HCT116 (cell line): ENCODE data around the gene BEGAIN. TPM values are rescaled to one million over a fixed set of nuclear protein-coding genes. Genes with fewer than 3 reads are reported as not detected.

ENCODE experiments used
- ATAC-seq: fragments of 200-7000 bp; cut with Tn5 transposase; 2 replicates; pipeline ENCODE4 v1.9.1; 2020; ENCODE audit warnings: mild to moderate bottlenecking, moderate library complexity
- BruUV-seq: library from RNA; stranded (reverse); fragments of 400-500 nt; replicated peaks from 2 replicates; lab custom pipeline; 2021; lab: Mats Ljungman, UMichigan
- CTCF ChIA-PET: fragments of 300-600 bp; sonication (Branson Sonifier 250); formaldehyde crosslinking; loops from one replicate; lab custom pipeline; 2021; ENCODE audit warnings: antibody characterized with exemption; lab: Charles Lee
- POLR2A ChIA-PET: fragments of 300-600, 350-600 bp; sonication (Branson Sonifier 250); formaldehyde crosslinking; loops from one replicate; lab custom pipeline; 2021; ENCODE audit warnings: antibody characterized with exemption; lab: Charles Lee
- RAD21 ChIA-PET, 2 experiments: fragments of 300-600 bp; sonication (Branson Sonifier 250); formaldehyde crosslinking; loops; one replicate each; lab custom pipeline; 2023; ENCODE audit warnings: low total read pairs in 2 of 2; ENCODE audit not compliant: uncharacterized antibody in 2 of 2, unreplicated experiment in 2 of 2, low non-redundant PET in 1 of 2; lab: Charles Lee
- DNase-seq: peaks from one replicate; pipeline ENCODE4 v3.0.0-alpha.2; 2010; ENCODE audit warnings: low read depth, low spot score
- H2AFZ ChIP-seq: fragments of 200-600 bp; shearing (Covaris generic), sonication (generic); 2 replicates; pipeline ENCODE4 v1.6.1; 2017; ENCODE audit warnings: low read depth, mixed run types, mixed read lengths, antibody characterized with exemption, low read length; ENCODE audit not compliant: poor library complexity, severe bottlenecking
- H3K27ac ChIP-seq: 2 replicates; pipeline ENCODE4 v1.5.1; 2012; ENCODE audit warnings: low read depth, low read length
- H3K27me3 ChIP-seq: fragments of 200-600 bp; sonication (generic); 2 replicates; pipeline ENCODE4 v1.6.1; 2016; ENCODE audit warnings: mixed run types, low read length, mixed read lengths; ENCODE audit not compliant: insufficient read depth
- H3K36me3 ChIP-seq, 2 experiments: fragments of 200-500 bp in 1 of 2; fragments of 200-600 bp in 1 of 2; sonication (Bioruptor generic) in 1 of 2; sonication (generic) in 1 of 2; 2 replicates each; pipeline versions ENCODE4 v1.5.1 to v1.6.1; 2014 to 2016; ENCODE audit warnings: low read length in 2 of 2, inconsistent platforms in 1 of 2, mixed read lengths in 1 of 2, mixed run types in 1 of 2; ENCODE audit not compliant: insufficient read depth in 2 of 2, control insufficient read depth in 1 of 2
- H3K4me1 ChIP-seq, 2 experiments: fragments of 200-600 bp in 1 of 2; sonication (generic) in 1 of 2; 2 replicates each; pipeline versions ENCODE4 v1.5.1 to v1.6.1; 2012 to 2017; ENCODE audit warnings: low read length in 2 of 2, inconsistent platforms in 1 of 2, mild to moderate bottlenecking in 1 of 2, mixed read lengths in 1 of 2, mixed run types in 1 of 2, moderate library complexity in 1 of 2; ENCODE audit not compliant: insufficient read depth in 2 of 2, control insufficient read depth in 1 of 2
- H3K4me2 ChIP-seq: fragments of 200-600 bp; sonication (generic); 2 replicates; pipeline ENCODE4 v1.6.1; 2017; ENCODE audit warnings: mixed run types, low read length, mixed read lengths
- H3K4me3 ChIP-seq, 2 experiments: fragments of 200-600 bp in 1 of 2; sonication (generic) in 1 of 2; replicated peaks in 1 of 2; 2 replicates each; pipeline ENCODE4 v1.5.1; 2011 to 2016; ENCODE audit warnings: low read length in 2 of 2, control low read depth in 1 of 2, low read depth in 1 of 2, mild to moderate bottlenecking in 1 of 2, mixed read lengths in 1 of 2, mixed run types in 1 of 2
- H3K79me2 ChIP-seq: fragments of 200-600 bp; sonication (generic); 2 replicates; pipeline ENCODE4 v1.6.1; 2017; ENCODE audit warnings: mild to moderate bottlenecking, mixed run types, low read length, moderate library complexity, mixed read lengths; ENCODE audit not compliant: insufficient read depth
- H3K9ac ChIP-seq: fragments of 200-600 bp; sonication (generic); 2 replicates; pipeline ENCODE4 v1.6.1; 2016; ENCODE audit warnings: low read length, mixed read lengths
- H3K9me2 ChIP-seq: fragments of 200-600 bp; sonication (generic), shearing (Covaris generic); 2 replicates; pipeline ENCODE4 v1.6.1; 2017; ENCODE audit warnings: mixed run types, mild to moderate bottlenecking, moderate library complexity; ENCODE audit not compliant: insufficient read depth
- H3K9me3 ChIP-seq, 2 experiments: fragments of 200-500 bp in 1 of 2; fragments of 200-600 bp in 1 of 2; sonication (Bioruptor generic) in 1 of 2; sonication (generic) in 1 of 2; 2 replicates each; pipeline ENCODE4 v1.6.1; 2014 to 2017; ENCODE audit warnings: low read length in 2 of 2, mixed read lengths in 2 of 2, inconsistent platforms in 1 of 2, low read depth in 1 of 2, mild to moderate bottlenecking in 1 of 2, mixed run types in 1 of 2, moderate library complexity in 1 of 2; ENCODE audit not compliant: control insufficient read depth in 1 of 2, insufficient read depth in 1 of 2
- H4K20me1 ChIP-seq: fragments of 200-600 bp; sonication (generic), shearing (Covaris generic); 2 replicates; pipeline ENCODE4 v1.6.1; 2017; ENCODE audit warnings: mixed run types, mild to moderate bottlenecking, moderate library complexity; ENCODE audit not compliant: insufficient read depth
- CBX3 ChIP-seq: IDR thresholded peaks from 2 replicates; pipeline ENCODE4 v1.6.1; 2012; ENCODE audit warnings: low read depth
- EGR1 ChIP-seq: IDR thresholded peaks from 2 replicates; pipeline ENCODE4 v1.6.1; 2012; ENCODE audit warnings: low read depth
- ELF1 ChIP-seq: IDR thresholded peaks from 2 replicates; pipeline ENCODE4 v1.6.1; 2012; ENCODE audit warnings: low read depth, borderline replicate concordance
- FOSL1 ChIP-seq: IDR thresholded peaks from 2 replicates; pipeline ENCODE4 v1.6.1; 2012; ENCODE audit warnings: low read depth
- JUND ChIP-seq: IDR thresholded peaks from 2 replicates; pipeline ENCODE4 v1.6.1; 2012
- POLR2A ChIP-seq: IDR thresholded peaks from 2 replicates; pipeline ENCODE4 v1.7.0; 2011; ENCODE audit warnings: borderline replicate concordance; ENCODE audit not compliant: insufficient read depth, insufficient read length; ENCODE audit errors: extremely low read depth
- POLR2AphosphoS5 ChIP-seq: IDR thresholded peaks from 2 replicates; pipeline ENCODE4 v1.6.1; 2011; ENCODE audit warnings: mild to moderate bottlenecking, low read depth, low read length, moderate library complexity
- RAD21 ChIP-seq: IDR thresholded peaks from 2 replicates; pipeline ENCODE4 v1.6.1; 2012; ENCODE audit warnings: low read depth, mild to moderate bottlenecking
- SIN3A ChIP-seq: IDR thresholded peaks from 2 replicates; pipeline ENCODE4 v1.6.1; 2012; ENCODE audit warnings: low read depth
- SP1 ChIP-seq: IDR thresholded peaks from 2 replicates; pipeline ENCODE4 v1.6.1; 2012; ENCODE audit warnings: low read depth
- SRF ChIP-seq: IDR thresholded peaks from 2 replicates; pipeline ENCODE4 v1.6.1; 2012; ENCODE audit warnings: low read depth
- TCF7L2 ChIP-seq: IDR thresholded peaks from 2 replicates; pipeline ENCODE4 v1.7.0; 2011; ENCODE audit warnings: borderline replicate concordance, inconsistent platforms; ENCODE audit not compliant: insufficient read depth, insufficient read length; ENCODE audit errors: extremely low read depth
- ZBTB33 ChIP-seq: IDR thresholded peaks from 2 replicates; pipeline ENCODE4 v1.6.1; 2011; ENCODE audit warnings: mild to moderate bottlenecking, low read length, moderate library complexity; ENCODE audit not compliant: insufficient replicate concordance; ENCODE audit errors: extremely low read depth
- ZFX ChIP-seq: fragments of 450-650 bp; IDR thresholded peaks from 2 replicates; pipeline ENCODE4 v1.6.1; 2017
- ZNF274 ChIP-seq: fragments of 200-500 bp; sonication (Bioruptor generic); IDR thresholded peaks from 2 replicates; pipeline ENCODE4 v1.6.1; 2014; ENCODE audit warnings: mild to moderate bottlenecking, low read depth, low read length, inconsistent platforms
- intact Hi-C: fragments of 100-400 bp; cut with micrococcal nuclease; formaldehyde crosslinking; loops from 2 replicates; pipeline ENCODE4 v1.10.0; 2022
- total RNA-seq: library from RNA; stranded (reverse); gene quantifications from one replicate; pipeline ENCODE4 v1.2.1, GENCODE V29; 2021; ENCODE audit not compliant: unreplicated experiment
- TF ChIP-seq, protein P1 (sequence below): IDR thresholded peaks from 2 replicates; pipeline ENCODE4 v1.6.1; 2012
- TF ChIP-seq, protein P2 (sequence below), 3 experiments: fragments of 200-600 bp in 1 of 3; sonication (generic) in 1 of 3; IDR thresholded peaks in 2 of 3; conservative IDR thresholded peaks in 1 of 3; 2 replicates each; pipeline ENCODE4 v1.5.1; 2012 to 2017; ENCODE audit warnings: low read depth in 2 of 3, low read length in 2 of 3, antibody characterized with exemption in 1 of 3, borderline replicate concordance in 1 of 3, control low read depth in 1 of 3, mild to moderate bottlenecking in 1 of 3, mixed read lengths in 1 of 3, mixed run types in 1 of 3, moderate library complexity in 1 of 3; ENCODE audit not compliant: insufficient read depth in 1 of 3
- TF ChIP-seq, protein P3 (sequence below): IDR thresholded peaks from 2 replicates; pipeline ENCODE4 v1.6.1; 2012
- TF ChIP-seq, protein P4 (sequence below): IDR thresholded peaks from 2 replicates; pipeline ENCODE4 v1.6.1; 2012; ENCODE audit warnings: low read depth

The BEGAIN gene
- total RNA-seq, 1 experiment from 2014 or later, result 8.5 TPM

GRCh38 chr14:100568164-100568997 lies 18.8 kb downstream of the BEGAIN start:
- H3K4me2 ChIP-seq, result no peak overlapping the region
- CTCF ChIA-PET, result no interaction called here
- no peaks in the 10 kb centered on the region for H3K36me3 ChIP-seq
- no peaks in the 10 kb centered on the region for H4K20me1 ChIP-seq
- ATAC-seq (no peak), DNase-seq (no peak)
- no peak overlapping the region for H2AFZ ChIP-seq
- POLR2A ChIA-PET, result no interaction called here
- RAD21 ChIA-PET, result no interaction called here
- H3K27ac ChIP-seq, result no peak overlapping the region
- H3K9me3 ChIP-seq, result no peaks in the 10 kb centered on the region
- no peaks in the 10 kb centered on the region for H3K79me2 ChIP-seq
- intact Hi-C loops, result no loop called here
- no peaks in the 10 kb centered on the region for H3K9me2 ChIP-seq
- H3K4me3 ChIP-seq, result no peak overlapping the region
- no peak overlapping the region for H3K9ac ChIP-seq
- TF ChIP-seq ZNF274 (no peak), ZFX (no peak), RAD21 (no peak), ELF1 (no peak), TCF7L2 (no peak), SRF (no peak), POLR2A (no peak), SIN3A (no peak), CBX3 (no peak), JUND (no peak), POLR2AphosphoS5 (no peak), ZBTB33 (no peak), EGR1 (no peak), SP1 (no peak), FOSL1 (no peak)
- TF ChIP-seq, protein P1, sequence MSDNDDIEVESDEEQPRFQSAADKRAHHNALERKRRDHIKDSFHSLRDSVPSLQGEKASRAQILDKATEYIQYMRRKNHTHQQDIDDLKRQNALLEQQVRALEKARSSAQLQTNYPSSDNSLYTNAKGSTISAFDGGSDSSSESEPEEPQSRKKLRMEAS, result no peak
- TF ChIP-seq, protein P2, sequence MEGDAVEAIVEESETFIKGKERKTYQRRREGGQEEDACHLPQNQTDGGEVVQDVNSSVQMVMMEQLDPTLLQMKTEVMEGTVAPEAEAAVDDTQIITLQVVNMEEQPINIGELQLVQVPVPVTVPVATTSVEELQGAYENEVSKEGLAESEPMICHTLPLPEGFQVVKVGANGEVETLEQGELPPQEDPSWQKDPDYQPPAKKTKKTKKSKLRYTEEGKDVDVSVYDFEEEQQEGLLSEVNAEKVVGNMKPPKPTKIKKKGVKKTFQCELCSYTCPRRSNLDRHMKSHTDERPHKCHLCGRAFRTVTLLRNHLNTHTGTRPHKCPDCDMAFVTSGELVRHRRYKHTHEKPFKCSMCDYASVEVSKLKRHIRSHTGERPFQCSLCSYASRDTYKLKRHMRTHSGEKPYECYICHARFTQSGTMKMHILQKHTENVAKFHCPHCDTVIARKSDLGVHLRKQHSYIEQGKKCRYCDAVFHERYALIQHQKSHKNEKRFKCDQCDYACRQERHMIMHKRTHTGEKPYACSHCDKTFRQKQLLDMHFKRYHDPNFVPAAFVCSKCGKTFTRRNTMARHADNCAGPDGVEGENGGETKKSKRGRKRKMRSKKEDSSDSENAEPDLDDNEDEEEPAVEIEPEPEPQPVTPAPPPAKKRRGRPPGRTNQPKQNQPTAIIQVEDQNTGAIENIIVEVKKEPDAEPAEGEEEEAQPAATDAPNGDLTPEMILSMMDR (IDR thresholded peaks at IDR 0.05 in 2 of 3, conservative IDR thresholded peaks at IDR 0.05 in 1 of 3; ENCODE audit: borderline replicate concordance in 1 of 3, insufficient read depth in 1 of 3, low read depth in 2 of 3, low read length in 2 of 3), result no peak
- TF ChIP-seq, protein P3, sequence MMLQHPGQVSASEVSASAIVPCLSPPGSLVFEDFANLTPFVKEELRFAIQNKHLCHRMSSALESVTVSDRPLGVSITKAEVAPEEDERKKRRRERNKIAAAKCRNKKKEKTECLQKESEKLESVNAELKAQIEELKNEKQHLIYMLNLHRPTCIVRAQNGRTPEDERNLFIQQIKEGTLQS, result no peak
- TF ChIP-seq, protein P4, sequence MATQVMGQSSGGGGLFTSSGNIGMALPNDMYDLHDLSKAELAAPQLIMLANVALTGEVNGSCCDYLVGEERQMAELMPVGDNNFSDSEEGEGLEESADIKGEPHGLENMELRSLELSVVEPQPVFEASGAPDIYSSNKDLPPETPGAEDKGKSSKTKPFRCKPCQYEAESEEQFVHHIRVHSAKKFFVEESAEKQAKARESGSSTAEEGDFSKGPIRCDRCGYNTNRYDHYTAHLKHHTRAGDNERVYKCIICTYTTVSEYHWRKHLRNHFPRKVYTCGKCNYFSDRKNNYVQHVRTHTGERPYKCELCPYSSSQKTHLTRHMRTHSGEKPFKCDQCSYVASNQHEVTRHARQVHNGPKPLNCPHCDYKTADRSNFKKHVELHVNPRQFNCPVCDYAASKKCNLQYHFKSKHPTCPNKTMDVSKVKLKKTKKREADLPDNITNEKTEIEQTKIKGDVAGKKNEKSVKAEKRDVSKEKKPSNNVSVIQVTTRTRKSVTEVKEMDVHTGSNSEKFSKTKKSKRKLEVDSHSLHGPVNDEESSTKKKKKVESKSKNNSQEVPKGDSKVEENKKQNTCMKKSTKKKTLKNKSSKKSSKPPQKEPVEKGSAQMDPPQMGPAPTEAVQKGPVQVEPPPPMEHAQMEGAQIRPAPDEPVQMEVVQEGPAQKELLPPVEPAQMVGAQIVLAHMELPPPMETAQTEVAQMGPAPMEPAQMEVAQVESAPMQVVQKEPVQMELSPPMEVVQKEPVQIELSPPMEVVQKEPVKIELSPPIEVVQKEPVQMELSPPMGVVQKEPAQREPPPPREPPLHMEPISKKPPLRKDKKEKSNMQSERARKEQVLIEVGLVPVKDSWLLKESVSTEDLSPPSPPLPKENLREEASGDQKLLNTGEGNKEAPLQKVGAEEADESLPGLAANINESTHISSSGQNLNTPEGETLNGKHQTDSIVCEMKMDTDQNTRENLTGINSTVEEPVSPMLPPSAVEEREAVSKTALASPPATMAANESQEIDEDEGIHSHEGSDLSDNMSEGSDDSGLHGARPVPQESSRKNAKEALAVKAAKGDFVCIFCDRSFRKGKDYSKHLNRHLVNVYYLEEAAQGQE, result no peak
- no TSS peak for BruUV-seq
- peaks cover 0 to 13% of the 10 kb centered on the region in 2 experiments; a peak in 1 of 4 replicates for H3K4me1 ChIP-seq
- H3K27me3 ChIP-seq, result no peaks in the 10 kb centered on the region
